OCI-LY1 (cell line): ENCODE measurements around the gene PAFAH1B1.
A peak's percentile ranks its signal among the peaks of the same experiment; 100 is the strongest.
"Not testable (repeated sequence)": the region's sequence is repeated elsewhere in the genome, so short reads cannot be mapped to it uniquely, and the experiment has no call there.

ENCODE experiments used
- H2AFZ ChIP-seq: fragments of 200-600 bp; sonication (generic), shearing (Covaris generic); 2 replicates; pipeline ENCODE4 v1.6.0; 2014; ENCODE audit warnings: antibody characterized with exemption, mild to moderate bottlenecking, low read length
- H3F3A ChIP-seq: fragments of 200-600 bp; sonication (generic), shearing (Covaris generic); 2 replicates; pipeline ENCODE4 v1.6.0; 2014; ENCODE audit warnings: mild to moderate bottlenecking, antibody characterized with exemption, low read length, moderate library complexity; ENCODE audit not compliant: insufficient read depth
- H3K27ac ChIP-seq: fragments of 200-600 bp; sonication (generic); 2 replicates; pipeline ENCODE4 v1.5.1; 2014; ENCODE audit warnings: low read length, mixed run types, mild to moderate bottlenecking, low read depth; ENCODE audit not compliant: poor library complexity, severe bottlenecking
- H3K27me3 ChIP-seq: fragments of 200-600 bp; sonication (generic); 2 replicates; pipeline ENCODE4 v1.6.0; 2014; ENCODE audit warnings: antibody characterized with exemption, mild to moderate bottlenecking, low read length, moderate library complexity; ENCODE audit not compliant: insufficient read depth
- H3K36me3 ChIP-seq: fragments of 200-600 bp; sonication (generic); 2 replicates; pipeline ENCODE4 v1.6.1; 2014; ENCODE audit warnings: mild to moderate bottlenecking, antibody characterized with exemption, low read length, moderate library complexity, mixed read lengths; ENCODE audit not compliant: insufficient read depth
- H3K4me1 ChIP-seq: fragments of 200-600 bp; sonication (generic); 2 replicates; pipeline ENCODE4 v1.5.1; 2014; ENCODE audit warnings: mild to moderate bottlenecking, low read length, moderate library complexity; ENCODE audit not compliant: insufficient read depth, severe bottlenecking
- H3K4me2 ChIP-seq: fragments of 200-600 bp; sonication (generic), shearing (Covaris generic); 2 replicates; pipeline ENCODE4 v1.6.1; 2014; ENCODE audit warnings: low read length
- H3K4me3 ChIP-seq: fragments of 200-600 bp; sonication (generic); 2 replicates; pipeline ENCODE4 v1.5.1; 2014; ENCODE audit warnings: low read length, low read depth, mild to moderate bottlenecking, mixed read lengths; ENCODE audit not compliant: poor library complexity, severe bottlenecking
- H3K79me2 ChIP-seq: fragments of 200-600 bp; shearing (Covaris generic); 2 replicates; pipeline ENCODE4 v1.6.1; 2016; ENCODE audit warnings: mixed run types, low read length, mixed read lengths; ENCODE audit not compliant: insufficient read depth
- H3K9ac ChIP-seq: fragments of 200-600 bp; sonication (generic), shearing (Covaris generic); 2 replicates; pipeline ENCODE4 v1.6.1; 2014; ENCODE audit warnings: mild to moderate bottlenecking, low read length, mixed read lengths
- H3K9me2 ChIP-seq: fragments of 200-600 bp; sonication (generic), shearing (Covaris generic); 2 replicates; pipeline ENCODE4 v1.6.1; 2014; ENCODE audit warnings: low read depth, mild to moderate bottlenecking, low read length, mixed read lengths
- H3K9me3 ChIP-seq: fragments of 200-600 bp; shearing (Covaris generic); 2 replicates; pipeline ENCODE4 v1.6.1; 2014; ENCODE audit warnings: low read length, mixed read lengths
- H4K20me1 ChIP-seq: fragments of 200-600 bp; sonication (generic), shearing (Covaris generic); 2 replicates; pipeline ENCODE4 v1.6.0; 2016; ENCODE audit warnings: mild to moderate bottlenecking, low read length; ENCODE audit not compliant: insufficient read depth
- EZH2 ChIP-seq: fragments of 200-600 bp; sonication (generic), shearing (Covaris generic); IDR thresholded peaks from 2 replicates; pipeline ENCODE4 v1.8.0; 2017; ENCODE audit warnings: borderline replicate concordance, mixed run types, mild to moderate bottlenecking, antibody characterized with exemption, low read length, moderate library complexity, mixed read lengths
- TF ChIP-seq, protein P1 (sequence below): fragments of 200-600 bp; sonication (generic), shearing (Covaris generic); IDR thresholded peaks from 2 replicates; pipeline ENCODE4 v1.5.1; 2017; ENCODE audit warnings: mild to moderate bottlenecking, antibody characterized with exemption, low read length, moderate library complexity, mixed read lengths

Gene PAFAH1B1

DNA sequence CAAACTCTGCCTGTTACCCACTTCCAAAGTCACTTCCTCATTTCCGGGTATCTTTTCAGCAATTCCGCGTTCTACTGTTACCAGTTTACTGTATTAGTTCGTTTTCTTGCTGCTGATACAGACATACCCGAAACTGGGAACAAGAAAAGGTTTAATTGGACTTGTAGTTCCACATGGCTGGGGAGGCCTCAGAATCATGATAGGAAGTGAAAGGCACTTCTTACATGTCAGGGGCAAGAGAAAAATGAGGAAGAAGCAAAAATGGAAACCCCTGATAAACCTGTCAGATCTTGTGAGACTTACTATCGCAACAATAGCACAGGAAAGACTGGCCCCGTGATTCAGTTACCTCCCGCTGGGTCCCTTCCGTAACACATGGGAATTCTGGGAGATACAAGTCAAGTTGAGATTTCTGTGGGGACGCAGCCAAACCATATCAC, 30.9 kb downstream of the PAFAH1B1 start:
- H3K4me3 ChIP-seq, result no peak overlapping the region

DNA sequence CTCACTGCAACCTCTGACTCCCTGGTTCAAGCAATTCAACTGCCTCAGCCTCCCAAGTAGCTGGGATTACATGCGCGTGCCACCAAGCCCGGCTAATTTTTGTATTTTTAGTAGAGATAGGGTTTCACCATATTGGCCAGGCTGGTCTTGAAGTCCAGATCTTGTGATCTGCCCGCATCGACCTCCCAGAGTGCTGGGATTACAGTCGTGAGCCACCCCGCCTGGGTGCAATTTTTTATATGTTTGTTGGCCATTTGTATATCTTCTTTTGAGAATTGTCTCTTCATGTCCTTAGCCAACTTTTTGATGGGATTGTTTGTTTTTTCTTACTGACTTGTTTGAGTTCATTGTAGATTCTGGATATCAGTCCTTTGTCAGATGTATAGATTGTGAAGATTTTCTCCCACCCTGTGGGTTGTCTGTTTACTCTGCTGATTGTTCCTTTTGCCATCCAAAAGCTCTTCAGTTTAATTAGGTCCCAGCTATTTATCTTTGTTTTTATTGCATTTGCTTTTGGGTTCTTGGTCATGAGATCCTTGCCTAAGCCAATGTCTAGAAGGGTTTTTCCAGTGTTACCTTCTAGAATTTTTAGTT, 33.3 kb downstream of the PAFAH1B1 start:
- peaks cover 99% of the 10 kb centered on the region for H3K79me2 ChIP-seq
- H3K4me3 ChIP-seq, H3F3A ChIP-seq, H3K9me2 ChIP-seq, H3K27ac ChIP-seq, H3K9me3 ChIP-seq, H2AFZ ChIP-seq, H3K27me3 ChIP-seq, H3K4me2 ChIP-seq, H3K9ac ChIP-seq, H4K20me1 ChIP-seq: not testable (repeated sequence)
- H3K4me1 ChIP-seq, result peaks cover 16% of the 10 kb centered on the region
- H3K36me3 ChIP-seq, result peaks cover 23% of the 10 kb centered on the region

More for the DNA sequence above, 30.9 kb downstream of the PAFAH1B1 start:
- Histone ChIP-seq H3K27ac (peak overlapping the region; percentile 59), H3K4me2 (peak overlapping the region; percentile 42; the same call in 1 of the 2 replicates), H3K36me3 (peaks cover 42% of the 10 kb centered on the region), H3K9ac (no peak overlapping the region), H3K4me1 (peaks cover 11% of the 10 kb centered on the region), H3K9me3 (peaks cover 12% of the 10 kb centered on the region), H4K20me1 (no peaks in the 10 kb centered on the region), H2AFZ (no peak overlapping the region), H3F3A (no peaks in the 10 kb centered on the region), H3K9me2 (no peaks in the 10 kb centered on the region), H3K27me3 (no peaks in the 10 kb centered on the region), H3K79me2 (peaks cover 99% of the 10 kb centered on the region)
- no peak for TF ChIP-seq EZH2

DNA sequence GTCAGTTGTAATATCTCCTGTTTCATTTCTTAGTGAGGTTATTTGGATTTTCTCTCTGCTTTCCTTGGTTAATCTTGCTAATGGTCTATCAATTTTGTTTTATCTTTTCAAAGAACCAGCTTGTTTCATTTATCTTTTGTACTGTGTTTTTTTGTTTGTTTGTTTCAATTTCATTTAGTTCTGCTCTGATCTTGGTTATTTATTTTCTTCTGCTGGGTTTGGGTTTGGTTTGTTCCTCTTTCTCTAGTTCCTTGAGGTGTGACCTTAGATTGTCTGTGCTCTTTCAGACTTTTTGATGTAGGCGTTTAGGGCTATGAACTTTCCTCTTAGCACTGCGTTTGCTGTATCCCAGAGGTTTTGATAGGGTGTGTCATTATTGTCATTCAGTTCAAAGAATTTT, 35.5 kb downstream of the PAFAH1B1 start:
- Histone ChIP-seq H3K79me2 (peaks cover 100% of the 10 kb centered on the region), H3K4me1 (peaks cover 12% of the 10 kb centered on the region), H3K36me3 (peaks cover 12% of the 10 kb centered on the region; the same call in 1 of the 2 replicates)
- H3K4me3 ChIP-seq, H3K9me3 ChIP-seq, H3K9ac ChIP-seq, H2AFZ ChIP-seq, H3K9me2 ChIP-seq, H3K27me3 ChIP-seq, H3F3A ChIP-seq, H3K27ac ChIP-seq, H4K20me1 ChIP-seq, H3K4me2 ChIP-seq: not testable (repeated sequence)

DNA sequence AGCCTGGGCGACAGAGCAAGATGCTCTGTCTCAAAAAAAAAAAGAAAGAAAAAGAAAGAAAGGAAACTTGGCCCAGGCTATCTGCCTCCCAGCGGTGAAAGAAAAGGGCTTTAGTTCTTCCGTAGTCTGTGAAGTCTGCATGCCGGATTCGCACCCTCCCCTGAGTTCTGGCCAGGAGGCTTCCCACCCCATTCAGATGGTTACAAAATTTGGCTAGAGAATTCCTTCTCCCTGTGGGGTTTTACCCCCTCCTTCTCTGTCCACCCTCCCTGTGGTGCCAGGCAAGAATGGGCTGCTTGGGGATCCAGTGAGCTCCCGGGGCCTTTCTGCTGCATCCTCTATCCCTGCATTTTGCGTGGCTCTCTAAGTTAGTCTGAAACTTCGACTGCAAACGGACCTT, 37.8 kb downstream of the PAFAH1B1 start:
- Histone ChIP-seq H3K4me1 (peaks cover 5% of the 10 kb centered on the region), H3F3A (no peaks in the 10 kb centered on the region), H3K9ac (no peak overlapping the region), H3K4me3 (no peak overlapping the region), H3K27me3 (no peaks in the 10 kb centered on the region), H3K79me2 (peaks cover 100% of the 10 kb centered on the region), H3K9me2 (no peaks in the 10 kb centered on the region), H3K27ac (no peak overlapping the region), H4K20me1 (no peaks in the 10 kb centered on the region), H3K4me2 (no peak overlapping the region), H2AFZ (no peak overlapping the region), H3K36me3 (peaks cover 32% of the 10 kb centered on the region), H3K9me3 (no peaks in the 10 kb centered on the region; the same call in 1 of the 2 replicates)
- TF ChIP-seq, protein P1, sequence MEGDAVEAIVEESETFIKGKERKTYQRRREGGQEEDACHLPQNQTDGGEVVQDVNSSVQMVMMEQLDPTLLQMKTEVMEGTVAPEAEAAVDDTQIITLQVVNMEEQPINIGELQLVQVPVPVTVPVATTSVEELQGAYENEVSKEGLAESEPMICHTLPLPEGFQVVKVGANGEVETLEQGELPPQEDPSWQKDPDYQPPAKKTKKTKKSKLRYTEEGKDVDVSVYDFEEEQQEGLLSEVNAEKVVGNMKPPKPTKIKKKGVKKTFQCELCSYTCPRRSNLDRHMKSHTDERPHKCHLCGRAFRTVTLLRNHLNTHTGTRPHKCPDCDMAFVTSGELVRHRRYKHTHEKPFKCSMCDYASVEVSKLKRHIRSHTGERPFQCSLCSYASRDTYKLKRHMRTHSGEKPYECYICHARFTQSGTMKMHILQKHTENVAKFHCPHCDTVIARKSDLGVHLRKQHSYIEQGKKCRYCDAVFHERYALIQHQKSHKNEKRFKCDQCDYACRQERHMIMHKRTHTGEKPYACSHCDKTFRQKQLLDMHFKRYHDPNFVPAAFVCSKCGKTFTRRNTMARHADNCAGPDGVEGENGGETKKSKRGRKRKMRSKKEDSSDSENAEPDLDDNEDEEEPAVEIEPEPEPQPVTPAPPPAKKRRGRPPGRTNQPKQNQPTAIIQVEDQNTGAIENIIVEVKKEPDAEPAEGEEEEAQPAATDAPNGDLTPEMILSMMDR, result no peak
- TF ChIP-seq EZH2, result no peak
